ENCODE data around the gene GLOD4.

- TF ChIP-seq, protein P1, sequence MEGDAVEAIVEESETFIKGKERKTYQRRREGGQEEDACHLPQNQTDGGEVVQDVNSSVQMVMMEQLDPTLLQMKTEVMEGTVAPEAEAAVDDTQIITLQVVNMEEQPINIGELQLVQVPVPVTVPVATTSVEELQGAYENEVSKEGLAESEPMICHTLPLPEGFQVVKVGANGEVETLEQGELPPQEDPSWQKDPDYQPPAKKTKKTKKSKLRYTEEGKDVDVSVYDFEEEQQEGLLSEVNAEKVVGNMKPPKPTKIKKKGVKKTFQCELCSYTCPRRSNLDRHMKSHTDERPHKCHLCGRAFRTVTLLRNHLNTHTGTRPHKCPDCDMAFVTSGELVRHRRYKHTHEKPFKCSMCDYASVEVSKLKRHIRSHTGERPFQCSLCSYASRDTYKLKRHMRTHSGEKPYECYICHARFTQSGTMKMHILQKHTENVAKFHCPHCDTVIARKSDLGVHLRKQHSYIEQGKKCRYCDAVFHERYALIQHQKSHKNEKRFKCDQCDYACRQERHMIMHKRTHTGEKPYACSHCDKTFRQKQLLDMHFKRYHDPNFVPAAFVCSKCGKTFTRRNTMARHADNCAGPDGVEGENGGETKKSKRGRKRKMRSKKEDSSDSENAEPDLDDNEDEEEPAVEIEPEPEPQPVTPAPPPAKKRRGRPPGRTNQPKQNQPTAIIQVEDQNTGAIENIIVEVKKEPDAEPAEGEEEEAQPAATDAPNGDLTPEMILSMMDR (IDR thresholded peaks at IDR 0.05) = no peak
- TF ChIP-seq POLR2A (IDR thresholded peaks at IDR 0.05) = no peak
Observed at GRCh38 chr17:801660-802059, 19.6 kb upstream of the GLOD4 start.
